PC-3 (cell line): Measurements from ENCODE around the gene ATP6V1E1.

Experiments
- CTCF ChIP-seq: fragments of 300-600 bp; sonication (generic); conservative IDR thresholded peaks from 2 replicates; pipeline ENCODE4 v1.5.1; 2017; ENCODE audit warnings: antibody characterized with exemption, low read depth, mild to moderate bottlenecking, low read length
- EZH2phosphoT487 ChIP-seq: fragments of 300-600 bp; sonication (generic); IDR thresholded peaks from 2 replicates; pipeline ENCODE4 v1.6.1; 2018; ENCODE audit warnings: mild to moderate bottlenecking, antibody characterized with exemption, low read length, borderline replicate concordance

GRCh38 chr22:17607891-17608521 lies 20.5 kb downstream of the ATP6V1E1 start:
- TF ChIP-seq CTCF (no peak), EZH2phosphoT487 (no peak)
